Neural progenitor cell (in vitro differentiated cells): ENCODE data around the gene SLC39A7.

Experiments
- EZH2 ChIP-seq: fragments of 200-600 bp; sonication (generic); IDR thresholded peaks from 2 replicates; pipeline ENCODE4 v1.6.1; 2017; ENCODE audit warnings: antibody characterized with exemption, mild to moderate bottlenecking, moderate library complexity
- EZH2phosphoT487 ChIP-seq: fragments of 200-600 bp; sonication (generic); IDR thresholded peaks from 2 replicates; pipeline ENCODE4 v1.6.1; 2017; ENCODE audit warnings: antibody characterized with exemption
- TF ChIP-seq, protein P1 (sequence below): fragments of 200-600 bp; sonication (generic); IDR thresholded peaks from 2 replicates; pipeline ENCODE4 v1.5.1; 2017; ENCODE audit warnings: antibody characterized with exemption, mild to moderate bottlenecking

- TF ChIP-seq, protein P1, sequence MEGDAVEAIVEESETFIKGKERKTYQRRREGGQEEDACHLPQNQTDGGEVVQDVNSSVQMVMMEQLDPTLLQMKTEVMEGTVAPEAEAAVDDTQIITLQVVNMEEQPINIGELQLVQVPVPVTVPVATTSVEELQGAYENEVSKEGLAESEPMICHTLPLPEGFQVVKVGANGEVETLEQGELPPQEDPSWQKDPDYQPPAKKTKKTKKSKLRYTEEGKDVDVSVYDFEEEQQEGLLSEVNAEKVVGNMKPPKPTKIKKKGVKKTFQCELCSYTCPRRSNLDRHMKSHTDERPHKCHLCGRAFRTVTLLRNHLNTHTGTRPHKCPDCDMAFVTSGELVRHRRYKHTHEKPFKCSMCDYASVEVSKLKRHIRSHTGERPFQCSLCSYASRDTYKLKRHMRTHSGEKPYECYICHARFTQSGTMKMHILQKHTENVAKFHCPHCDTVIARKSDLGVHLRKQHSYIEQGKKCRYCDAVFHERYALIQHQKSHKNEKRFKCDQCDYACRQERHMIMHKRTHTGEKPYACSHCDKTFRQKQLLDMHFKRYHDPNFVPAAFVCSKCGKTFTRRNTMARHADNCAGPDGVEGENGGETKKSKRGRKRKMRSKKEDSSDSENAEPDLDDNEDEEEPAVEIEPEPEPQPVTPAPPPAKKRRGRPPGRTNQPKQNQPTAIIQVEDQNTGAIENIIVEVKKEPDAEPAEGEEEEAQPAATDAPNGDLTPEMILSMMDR, result no peak
- TF ChIP-seq EZH2 (peak; percentile 78), EZH2phosphoT487 (peak; percentile 69)
These were observed 7.7 kb upstream of the SLC39A7 start for GRCh38 chr6:33192671-33193602.
